Osteoblast (primary cell): Measurements from ENCODE around the gene PLA2G12B. TPM values are rescaled to one million over a fixed set of nuclear protein-coding genes. Genes with fewer than 3 reads are reported as not detected.

Source experiments
- DNase-seq: peaks from one replicate; pipeline ENCODE4 v3.0.0; 2011; ENCODE audit warnings: low spot score, mixed read lengths; ENCODE audit not compliant: insufficient read length; ENCODE audit errors: missing footprints
- H2AFZ ChIP-seq: 2 replicates; pipeline ENCODE4 v1.6.0; 2011; ENCODE audit warnings: mild to moderate bottlenecking, low read length
- H3K27ac ChIP-seq: 2 replicates; pipeline ENCODE4 v1.5.1; 2011; ENCODE audit warnings: mild to moderate bottlenecking, low read depth, low read length, moderate library complexity
- H3K27me3 ChIP-seq: 2 replicates; pipeline ENCODE4 v1.6.0; 2012; ENCODE audit warnings: mild to moderate bottlenecking, control low read depth, inconsistent platforms, low read length, moderate library complexity; ENCODE audit not compliant: insufficient read depth
- H3K36me3 ChIP-seq: 2 replicates; pipeline ENCODE4 v1.5.1; 2011; ENCODE audit warnings: mild to moderate bottlenecking, low read length, control low read depth, moderate library complexity; ENCODE audit not compliant: insufficient read depth
- H3K4me1 ChIP-seq: 2 replicates; pipeline ENCODE4 v1.5.1; 2011; ENCODE audit warnings: mild to moderate bottlenecking, low read length, control low read depth, moderate library complexity; ENCODE audit not compliant: insufficient read depth
- H3K4me2 ChIP-seq: 2 replicates; pipeline ENCODE4 v1.6.0; 2011; ENCODE audit warnings: mild to moderate bottlenecking, low read length; ENCODE audit not compliant: insufficient read depth
- H3K4me3 ChIP-seq: fragments of 200-600 bp; sonication (generic); 3 replicates; pipeline ENCODE4 v1.5.1; 2012; ENCODE audit warnings: mild to moderate bottlenecking, low read length, inconsistent platforms; ENCODE audit not compliant: insufficient read depth
- H3K79me2 ChIP-seq: 2 replicates; pipeline ENCODE4 v1.6.0; 2012; ENCODE audit warnings: mild to moderate bottlenecking, low read length, control low read depth, inconsistent platforms; ENCODE audit not compliant: insufficient read depth
- H3K9me3 ChIP-seq: 2 replicates; pipeline ENCODE4 v1.5.1; 2011; ENCODE audit warnings: low read depth, low read length, control low read depth
- H4K20me1 ChIP-seq: 2 replicates; pipeline ENCODE4 v1.6.0; 2012; ENCODE audit warnings: mild to moderate bottlenecking, low read length, control low read depth; ENCODE audit not compliant: insufficient read depth
- total RNA-seq: library from RNA; depleted of rRNA; stranded (reverse); fragments of >200 nt; gene quantifications from 2 replicates; pipeline ENCODE4 v1.2.3, GENCODE V29; 2012
- TF ChIP-seq, protein P1 (sequence below): IDR thresholded peaks from 2 replicates; pipeline ENCODE4 v1.5.1; 2011; ENCODE audit warnings: mild to moderate bottlenecking, low read depth, low read length, moderate library complexity; ENCODE audit errors: extremely low read depth

The PLA2G12B gene
- total RNA-seq, 1 donor: not detected

DNA sequence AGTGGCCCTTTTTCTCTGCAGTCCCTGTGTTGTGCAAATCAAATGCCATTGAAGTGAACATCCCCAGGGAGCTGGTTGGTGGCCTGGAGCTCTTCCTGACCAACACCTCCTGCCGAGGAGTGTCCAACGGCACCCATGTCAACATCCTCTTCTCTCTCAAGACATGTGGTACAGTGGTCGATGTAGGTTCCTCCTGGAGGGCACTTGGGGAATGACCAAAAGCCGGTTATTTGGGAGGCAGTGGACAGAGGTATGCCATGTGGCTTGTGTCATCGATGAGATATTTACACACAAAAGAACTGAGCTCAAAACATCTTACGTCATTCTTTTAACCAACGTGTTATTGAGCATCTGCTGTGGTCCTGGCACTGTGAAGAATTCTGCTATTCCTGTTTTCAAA lies 41.3 kb downstream of the PLA2G12B start:
- Histone ChIP-seq H3K27ac (no peak overlapping the region), H2AFZ (no peak overlapping the region), H3K27me3 (no peaks in the 10 kb centered on the region), H4K20me1 (no peaks in the 10 kb centered on the region), H3K36me3 (no peaks in the 10 kb centered on the region), H3K9me3 (no peaks in the 10 kb centered on the region), H3K4me3 (no peak overlapping the region), H3K79me2 (no peaks in the 10 kb centered on the region), H3K4me1 (no peaks in the 10 kb centered on the region), H3K4me2 (no peak overlapping the region)
- DNase-seq: no peak
- TF ChIP-seq, protein P1, sequence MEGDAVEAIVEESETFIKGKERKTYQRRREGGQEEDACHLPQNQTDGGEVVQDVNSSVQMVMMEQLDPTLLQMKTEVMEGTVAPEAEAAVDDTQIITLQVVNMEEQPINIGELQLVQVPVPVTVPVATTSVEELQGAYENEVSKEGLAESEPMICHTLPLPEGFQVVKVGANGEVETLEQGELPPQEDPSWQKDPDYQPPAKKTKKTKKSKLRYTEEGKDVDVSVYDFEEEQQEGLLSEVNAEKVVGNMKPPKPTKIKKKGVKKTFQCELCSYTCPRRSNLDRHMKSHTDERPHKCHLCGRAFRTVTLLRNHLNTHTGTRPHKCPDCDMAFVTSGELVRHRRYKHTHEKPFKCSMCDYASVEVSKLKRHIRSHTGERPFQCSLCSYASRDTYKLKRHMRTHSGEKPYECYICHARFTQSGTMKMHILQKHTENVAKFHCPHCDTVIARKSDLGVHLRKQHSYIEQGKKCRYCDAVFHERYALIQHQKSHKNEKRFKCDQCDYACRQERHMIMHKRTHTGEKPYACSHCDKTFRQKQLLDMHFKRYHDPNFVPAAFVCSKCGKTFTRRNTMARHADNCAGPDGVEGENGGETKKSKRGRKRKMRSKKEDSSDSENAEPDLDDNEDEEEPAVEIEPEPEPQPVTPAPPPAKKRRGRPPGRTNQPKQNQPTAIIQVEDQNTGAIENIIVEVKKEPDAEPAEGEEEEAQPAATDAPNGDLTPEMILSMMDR: no peak

DNA sequence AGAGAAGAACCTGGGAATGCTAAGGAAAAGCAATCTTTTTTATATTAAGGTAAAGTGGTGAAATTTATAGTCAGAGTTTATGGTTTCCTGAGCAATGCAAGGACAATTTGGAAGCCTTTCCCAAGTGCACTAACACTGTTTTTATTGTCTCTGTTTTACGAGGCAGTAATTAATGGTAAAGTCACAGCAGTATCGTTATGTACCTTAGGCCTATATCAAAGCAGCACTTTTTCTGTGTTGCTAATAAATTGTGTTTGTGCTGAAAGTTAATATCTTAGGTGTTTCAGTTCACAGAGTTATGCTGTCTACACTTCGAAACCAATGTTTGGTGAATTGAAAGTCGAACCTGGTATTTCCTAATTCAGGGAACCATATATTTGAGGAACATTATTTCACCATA lies 41.9 kb downstream of the PLA2G12B start:
- DNase-seq: no peak
- Histone ChIP-seq H3K4me1 (no peaks in the 10 kb centered on the region), H3K9me3 (no peaks in the 10 kb centered on the region), H2AFZ (no peak overlapping the region), H3K27ac (no peak overlapping the region), H4K20me1 (no peaks in the 10 kb centered on the region), H3K4me3 (no peak overlapping the region), H3K79me2 (no peaks in the 10 kb centered on the region), H3K36me3 (no peaks in the 10 kb centered on the region), H3K4me2 (no peak overlapping the region), H3K27me3 (no peaks in the 10 kb centered on the region)
- TF ChIP-seq, protein P1: no peak

DNA sequence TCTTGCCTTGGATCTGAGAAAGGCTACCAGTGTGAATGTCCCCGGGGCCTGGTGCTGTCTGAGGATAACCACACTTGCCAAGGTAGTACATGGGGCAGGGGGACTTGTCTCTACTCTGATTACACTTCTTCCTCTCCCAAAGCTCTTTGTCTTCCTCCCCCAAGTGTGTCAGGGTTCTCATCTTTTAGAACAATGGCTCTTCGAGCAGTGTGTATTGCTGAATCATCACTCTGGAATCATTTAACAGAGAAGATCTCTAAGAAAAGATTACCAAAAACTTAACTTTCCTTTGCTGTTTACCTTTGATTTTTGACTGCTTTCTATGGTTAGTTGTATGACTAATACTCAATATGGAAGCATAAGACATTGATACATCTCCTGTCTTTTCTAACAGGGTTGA lies 42.8 kb downstream of the PLA2G12B start:
- Histone ChIP-seq H3K9me3 (no peaks in the 10 kb centered on the region), H3K4me1 (no peaks in the 10 kb centered on the region), H3K27ac (no peak overlapping the region), H3K4me3 (no peak overlapping the region), H3K27me3 (no peaks in the 10 kb centered on the region), H3K4me2 (no peak overlapping the region), H3K79me2 (no peaks in the 10 kb centered on the region), H3K36me3 (no peaks in the 10 kb centered on the region), H2AFZ (no peak overlapping the region), H4K20me1 (no peaks in the 10 kb centered on the region)
- TF ChIP-seq, protein P1: no peak
- no peak for DNase-seq

DNA sequence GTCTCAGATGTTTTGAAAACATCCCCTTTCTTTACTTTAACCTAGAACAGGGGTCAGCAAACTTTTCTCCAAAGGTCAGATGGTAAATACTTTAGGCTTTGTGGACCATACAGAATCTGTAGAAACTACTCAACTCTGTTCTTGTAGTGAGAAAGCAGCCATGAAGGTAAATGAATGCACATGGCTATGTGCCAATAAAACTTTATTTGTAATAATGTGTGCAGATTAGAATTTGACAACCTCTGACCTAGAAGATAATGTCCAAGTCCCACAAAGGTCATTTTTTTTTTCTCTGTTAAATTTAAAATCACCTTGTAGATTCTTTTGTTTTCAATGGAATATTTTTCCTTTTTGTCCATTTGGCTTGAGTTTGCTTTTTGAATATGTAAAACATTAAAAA lies 43.9 kb downstream of the PLA2G12B start:
- no peaks in the 10 kb centered on the region for H3K27me3 ChIP-seq
- no peaks in the 10 kb centered on the region for H3K9me3 ChIP-seq
- no peak overlapping the region for H2AFZ ChIP-seq
- no peaks in the 10 kb centered on the region for H3K4me1 ChIP-seq
- H3K36me3 ChIP-seq: no peaks in the 10 kb centered on the region
- TF ChIP-seq, protein P1: no peak
- H3K79me2 ChIP-seq: no peaks in the 10 kb centered on the region
- H3K4me2 ChIP-seq: no peak overlapping the region
- no peak for DNase-seq
- no peaks in the 10 kb centered on the region for H4K20me1 ChIP-seq
- no peak overlapping the region for H3K4me3 ChIP-seq
- no peak overlapping the region for H3K27ac ChIP-seq
